K562 (cell line): ENCODE results near the gene HTR3E. TPM values are rescaled to one million over a fixed set of nuclear protein-coding genes. Genes with fewer than 3 reads are reported as not detected.

Experiments used
- ATAC-seq: fragments of 200-7000 bp; cut with Tn5 transposase; 3 replicates; pipeline ENCODE4 v1.9.1; 2020; ENCODE audit warnings: moderate library complexity
- BruUV-seq: library from RNA; stranded (reverse); fragments of 400-500 nt; replicated peaks from 2 replicates; lab custom pipeline; 2021; lab: Mats Ljungman, UMichigan
- CTCF ChIA-PET: fragments of 300-600 bp; formaldehyde crosslinking; extraction: SDS; loops from one replicate; lab custom pipeline; 2021; ENCODE audit warnings: low intra/inter-chr PET ratio; lab: Yijun Ruan, JAX
- POLR2A ChIA-PET: fragments of 300-600, 350-650 bp; sonication (Branson Sonifier 250); formaldehyde crosslinking; extraction: SDS; loops from one replicate; lab custom pipeline; 2021; ENCODE audit warnings: antibody characterized with exemption, inconsistent platforms; lab: Yijun Ruan, JAX
- DNase-seq, 4 experiments: peaks; one replicate each; pipeline versions ENCODE4 v3.0.0 to v3.0.0-alpha.2; 2011 to 2018; ENCODE audit warnings: low spot score in 3 of 4, mixed read lengths in 3 of 4; ENCODE audit errors: extremely low read depth in 1 of 4
- FAIRE-seq: peaks from 2 replicates; lab custom pipeline; 2011; peaks lifted over from hg19 to GRCh38; lab: Jason Lieb, UNC
- H2AFZ ChIP-seq: 2 replicates; pipeline ENCODE4 v1.6.0; 2011; ENCODE audit warnings: low read depth, low read length, control low read depth, inconsistent platforms
- H3K27ac ChIP-seq: fragments of 200-600 bp; 3 replicates; pipeline ENCODE4 v1.8.0; 2011; ENCODE audit warnings: low read depth, mild to moderate bottlenecking, control low read depth, inconsistent platforms, low read length, moderate library complexity, mixed read lengths; ENCODE audit errors: extremely low read depth
- H3K27me3 ChIP-seq, 2 experiments: fragments of 300-600 bp in 1 of 2; 2 replicates in 1 of 2; 3 replicates in 1 of 2; pipeline versions ENCODE4 v1.6.0 to v1.8.0; 2011; ENCODE audit warnings: inconsistent platforms in 2 of 2, low read length in 2 of 2, mild to moderate bottlenecking in 1 of 2, mixed read lengths in 1 of 2, moderate library complexity in 1 of 2; ENCODE audit not compliant: control insufficient read depth in 2 of 2, insufficient read depth in 2 of 2
- H3K36me3 ChIP-seq: fragments of 300-600 bp; 3 replicates; pipeline ENCODE4 v1.8.0; 2011; ENCODE audit warnings: mild to moderate bottlenecking, low read length, inconsistent platforms; ENCODE audit not compliant: control insufficient read depth, insufficient read depth
- H3K4me1 ChIP-seq, 2 experiments: fragments of 200-600 bp in 1 of 2; replicated peaks in 1 of 2; 2 replicates in 1 of 2; 3 replicates in 1 of 2; pipeline versions ENCODE4 v1.5.1 to v1.8.0; 2011; ENCODE audit warnings: inconsistent platforms in 2 of 2, low read length in 2 of 2, mild to moderate bottlenecking in 1 of 2, mixed read lengths in 1 of 2, moderate library complexity in 1 of 2; ENCODE audit not compliant: control insufficient read depth in 2 of 2, insufficient read depth in 2 of 2
- H3K4me2 ChIP-seq: 2 replicates; pipeline ENCODE4 v1.6.1; 2011; ENCODE audit warnings: low read length, control low read depth, inconsistent platforms, mixed read lengths; ENCODE audit not compliant: insufficient read depth
- H3K4me3 ChIP-seq: fragments of 200-600 bp; sonication (generic), shearing (Covaris generic); 2 replicates; pipeline ENCODE4 v1.5.1; 2016; ENCODE audit warnings: control low read depth, inconsistent platforms
- H3K79me2 ChIP-seq: fragments of 200-600 bp; 3 replicates; pipeline ENCODE4 v1.8.0; 2011; ENCODE audit warnings: low read length, inconsistent platforms; ENCODE audit not compliant: control insufficient read depth, insufficient read depth
- H3K9ac ChIP-seq, 2 experiments: 2 replicates each; pipeline versions ENCODE4 v1.6.0 to v1.6.1; 2011; ENCODE audit warnings: low read depth in 2 of 2, low read length in 2 of 2, control low read depth in 1 of 2, inconsistent platforms in 1 of 2, mild to moderate bottlenecking in 1 of 2, mixed read lengths in 1 of 2; ENCODE audit not compliant: insufficient read depth in 1 of 2
- H3K9me1 ChIP-seq: one replicate; pipeline ENCODE4 v1.6.0; 2011; ENCODE audit warnings: inconsistent platforms, mild to moderate bottlenecking, low read length, moderate library complexity; ENCODE audit not compliant: control insufficient read depth, insufficient read depth
- H3K9me3 ChIP-seq: replicated peaks from 2 replicates; pipeline ENCODE4 v1.5.1; 2011; ENCODE audit warnings: low read depth, low read length, inconsistent platforms; ENCODE audit not compliant: control insufficient read depth, insufficient read depth
- H4K20me1 ChIP-seq: replicated peaks from 2 replicates; pipeline ENCODE4 v1.6.1; 2011; ENCODE audit warnings: low read length, inconsistent platforms, mixed read lengths; ENCODE audit not compliant: control insufficient read depth, insufficient read depth
- C11orf30 ChIP-seq: fragments of 450-650 bp; IDR thresholded peaks from 2 replicates; pipeline ENCODE4 v1.6.1; 2016; ENCODE audit warnings: low read depth, mild to moderate bottlenecking
- CXXC5 ChIP-seq: fragments of 250-450 bp; sonication (Bioruptor Pico); IDR thresholded peaks from 2 replicates; pipeline ENCODE4 v1.8.0; 2022; ENCODE audit warnings: inconsistent platforms, mild to moderate bottlenecking, moderate library complexity
- HDAC6 ChIP-seq: IDR thresholded peaks from 2 replicates; pipeline ENCODE4 v1.6.1; 2012; ENCODE audit warnings: low read depth, mild to moderate bottlenecking, control low read depth, inconsistent platforms, low read length, moderate library complexity
- KAT2B ChIP-seq: IDR thresholded peaks from one replicate; pipeline ENCODE4 v1.6.1; 2012; ENCODE audit warnings: low read depth, mild to moderate bottlenecking, control low read depth, inconsistent platforms, low read length, moderate library complexity
- MAFF ChIP-seq: IDR thresholded peaks from 2 replicates; pipeline ENCODE4 v1.6.1; 2012; ENCODE audit warnings: low read length, improper control_type of control experiment
- MAFG ChIP-seq: fragments of 450-650 bp; conservative IDR thresholded peaks from 2 replicates; pipeline ENCODE4 v1.6.1; 2016; ENCODE audit warnings: missing genetic modification characterization, missing compliant biosample characterization
- MAFK ChIP-seq: IDR thresholded peaks from 2 replicates; pipeline ENCODE4 v1.6.1; 2011; ENCODE audit warnings: low read length, improper control_type of control experiment
- RBM17 ChIP-seq: fragments of 200-400 bp; formaldehyde crosslinking; IDR thresholded peaks from 2 replicates; pipeline ENCODE4 v1.6.1; 2017; ENCODE audit warnings: low read depth, mild to moderate bottlenecking, low read length, borderline replicate concordance
- RNF2 ChIP-seq: sonication (generic); IDR thresholded peaks from 2 replicates; pipeline ENCODE4 v1.6.1; 2016
- SNAPC5 ChIP-seq: fragments of 250-450 bp; sonication (Bioruptor Pico); IDR thresholded peaks from 2 replicates; pipeline ENCODE4 v1.8.0; 2021; ENCODE audit warnings: moderate library complexity, mild to moderate bottlenecking, inconsistent platforms
- SRF ChIP-seq, 2 experiments: fragments of 250-450, 450-650 bp in 1 of 2; sonication (Bioruptor Pico) in 1 of 2; sonication (generic) in 1 of 2; formaldehyde crosslinking; IDR thresholded peaks; 2 replicates each; pipeline versions ENCODE4 v1.5.0 to v1.5.1; 2020 to 2022; ENCODE audit warnings: mild to moderate bottlenecking in 1 of 2, missing genetic modification reagents in 1 of 2
- SUPT5H ChIP-seq: fragments of 450-650 bp; IDR thresholded peaks from 2 replicates; pipeline ENCODE4 v1.6.1; 2016
- TAF15 ChIP-seq: fragments of 200-400 bp; formaldehyde crosslinking; IDR thresholded peaks from 2 replicates; pipeline ENCODE4 v1.6.1; 2017; ENCODE audit warnings: mild to moderate bottlenecking, low read depth, low read length, moderate library complexity
- TAF7 ChIP-seq: fragments of 450-650 bp; IDR thresholded peaks from 2 replicates; pipeline ENCODE4 v1.6.1; 2016; ENCODE audit warnings: missing genetic modification characterization, missing compliant biosample characterization
- ZBTB43 ChIP-seq: sonication (generic); formaldehyde crosslinking; IDR thresholded peaks from 2 replicates; pipeline ENCODE4 v1.8.0; 2023; ENCODE audit warnings: mild to moderate bottlenecking, missing genetic modification reagents
- ZBTB9 ChIP-seq: fragments of 450-650 bp; formaldehyde crosslinking; IDR thresholded peaks from 2 replicates; pipeline ENCODE4 v1.4.0; 2020; ENCODE audit warnings: mild to moderate bottlenecking, moderate library complexity
- ZFP30 ChIP-seq: fragments of 250-450 bp; sonication (Bioruptor Pico); IDR thresholded peaks from 2 replicates; pipeline ENCODE4 v1.8.0; 2022; ENCODE audit warnings: moderate library complexity, mild to moderate bottlenecking, inconsistent platforms, borderline replicate concordance
- ZNF316 ChIP-seq: fragments of 450-650 bp; IDR thresholded peaks from 2 replicates; pipeline ENCODE4 v1.6.1; 2016
- WGBS: fragments of 100-300 bp; shearing (Covaris generic); methylation state at CpG from one replicate; pipeline ENCODE4 v1.1.6; 2016; ENCODE audit warnings: low coverage, mixed read lengths; ENCODE audit not compliant: insufficient coverage; ENCODE audit errors: missing lambda C conversion rate; 5-methylcytosine and 5-hydroxymethylcytosine counted together
- in situ Hi-C: fragments of 300-500 bp; cut with MboI; formaldehyde crosslinking; loops from 4 replicates; pipeline ENCODE4 v1.15.0; 2018; ENCODE audit warnings: inconsistent platforms, mixed read lengths
- intact Hi-C: fragments of 100-400 bp; cut with micrococcal nuclease; formaldehyde crosslinking; loops from 2 replicates; pipeline ENCODE4 v1.14.2; 2022
- polyA plus RNA-seq, 8 experiments: library from polyadenylated mRNA; depleted of rRNA in 4 of 8; stranded (reverse) in 5 of 8; unstranded in 3 of 8; fragments of >200 nt; fragmentation: Nextera tagmentation in 2 of 8; fragmentation: Illumina TruSeq in 1 of 8; extraction: Ambion mirVana in 2 of 8; extraction: Trizol in 1 of 8; gene quantifications; 2 replicates each; pipeline versions ENCODE4 v1.2.1 to v1.2.3, GENCODE V29; 2011 to 2014; ENCODE audit warnings: inconsistent platforms in 1 of 8, missing spikeins in 1 of 8
- total RNA-seq, 7 experiments: library from RNA; depleted of rRNA in 6 of 7; stranded (reverse); fragments of >200 nt in 6 of 7; fragmentation: Illumina TruSeq in 2 of 7; extraction: Trizol in 2 of 7; gene quantifications; 2 replicates each; pipeline versions ENCODE4 v1.2.1 to v1.2.3, GENCODE V29; 2011 to 2021; ENCODE audit warnings: low replicate concordance in 1 of 7

Gene HTR3E
- total and polyA plus RNA-seq, 9 of the 15 experiments (the other 6 are each of a cell fraction or from before 2014, with no cell fraction given), result not detected

GRCh38 chr3:184129012-184129411 is 32.1 kb downstream of the HTR3E start (continued):
- TF ChIP-seq SUPT5H, result no peak
- no peak for TF ChIP-seq ZFP30 (CRISPR knock-in tag)

- ChIA-PET POLR2A (interaction anchor here (1.0 to 2.6 kb wide), 2 partner anchors 13 to 22 kb away, joined by 4 to 6 read pairs; partner anchors contain the start of gene DVL3), CTCF (no interaction called here)
- ATAC-seq (no peak), FAIRE-seq (no peak), DNase-seq (no peak)
- H3K9me3 ChIP-seq, result no peaks in the 10 kb centered on the region
- H3K27me3 ChIP-seq, result no peaks in the 10 kb centered on the region; a peak in 1 of 5 replicates
- TF ChIP-seq ZBTB43 (CRISPR knock-in tag) (no peak), MAFK (peak; percentile 68; the same call in 1 of the 2 replicates), C11orf30 (peak; percentile 90), MAFF (peak; percentile 78), HDAC6 (no peak), ZNF316 (peak; percentile 95), MAFG (tag) (peak; percentile 58), CXXC5 (CRISPR knock-in tag) (no peak), SNAPC5 (CRISPR knock-in tag) (no peak), KAT2B (no peak), RNF2 (no peak), RBM17 (no peak), SRF (CRISPR knock-in tag; IDR thresholded peaks at IDR 0.05) (no peak), ZBTB9 (no peak), TAF7 (tag) (no peak), TAF15 (no peak)
- intact Hi-C loops, result loop anchor here (5.0 kb wide), 1 partner anchor 114 kb away; the partner anchor contains the start of genes ALG3 and EEF1AKMT4
- H3K36me3 ChIP-seq, result peaks cover 17% of the 10 kb centered on the region; the same call in 2 of the 3 replicates
- peaks cover 7 to 21% of the 10 kb centered on the region in 2 experiments; a peak in 4 of 5 replicates for H3K4me1 ChIP-seq
- peak overlapping the region in 1 of 2 experiments; percentile 99; a peak in 2 of 4 replicates for H3K9ac ChIP-seq
- WGBS, result 82% methylated on average over 4 of the region's 4 CpGs
- BruUV-seq, result no TSS peak
- H3K27ac ChIP-seq, result peak overlapping the region; percentile 92; the same call in 1 of the 3 replicates
- H4K20me1 ChIP-seq, result no peaks in the 10 kb centered on the region
- no peaks in the 10 kb centered on the region for H3K9me1 ChIP-seq
- H3K4me2 ChIP-seq, result peak overlapping the region; percentile 100; the same call in 1 of the 2 replicates
- H3K79me2 ChIP-seq, result peaks cover 48% of the 10 kb centered on the region
- H3K4me3 ChIP-seq, result no peak overlapping the region
- peak overlapping the region; percentile 95 for H2AFZ ChIP-seq
- in situ Hi-C loops, result no loop called here
These were observed 36.1 kb downstream of the HTR3E start for GRCh38 chr3:184132945-184133344.
